Measurements from ENCODE around the gene OPCML. TPM values are rescaled to one million over a fixed set of nuclear protein-coding genes. Genes with fewer than 3 reads are reported as not detected.

OPCML gene
- total RNA-seq, 1 donor from 2014 or later: not detected

DNA sequence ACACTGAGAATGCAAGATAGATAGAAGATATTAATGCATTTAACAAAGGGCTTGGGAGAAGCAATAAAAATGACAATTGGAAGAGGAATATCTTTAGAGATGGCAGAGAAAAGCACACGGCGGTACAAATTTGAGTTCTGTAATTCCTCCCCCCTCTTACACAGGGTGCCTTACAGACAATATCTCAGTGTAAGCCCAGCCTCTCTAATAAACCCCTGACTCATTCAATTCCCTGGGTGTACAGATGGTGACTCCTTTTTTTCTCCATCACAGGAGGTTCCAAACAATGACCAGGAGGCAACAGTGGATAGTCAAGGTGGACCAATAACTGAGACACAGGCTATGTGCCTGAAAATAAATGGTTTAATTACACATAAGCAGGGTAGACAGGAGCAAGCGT is 598.6 kb downstream of the OPCML start:
- ChIA-PET POLR2A (no interaction called here), CTCF (no interaction called here)
- Mint-ChIP-seq H3K4me3 (no peak overlapping the region), H3K27ac (no peak overlapping the region), H3K9me3 (peaks cover 7% of the 10 kb centered on the region), H3K4me1 (no peaks in the 10 kb centered on the region), H3K36me3 (ENCODE audit: low read depth) (no peaks in the 10 kb centered on the region), H3K27me3 (no peaks in the 10 kb centered on the region)
- no peak for TF ChIP-seq CTCF (IDR thresholded peaks at IDR 0.05)
- no peak for ATAC-seq (ENCODE audit: low read depth)
- intact Hi-C loops (cut with micrococcal nuclease): no loop called here
- DNase-seq: no peak

GRCh38 chr11:132925825-132926469 is 606.4 kb downstream of the OPCML start:
- no peak overlapping the region for H3K4me3 Mint-ChIP-seq
- H3K36me3 Mint-ChIP-seq (ENCODE audit: low read depth): no peaks in the 10 kb centered on the region
- H3K27ac Mint-ChIP-seq: no peak overlapping the region
- H3K4me1 Mint-ChIP-seq: no peaks in the 10 kb centered on the region
- ChIA-PET POLR2A (no interaction called here), CTCF (no interaction called here)
- peaks cover 7% of the 10 kb centered on the region for H3K9me3 Mint-ChIP-seq
- ATAC-seq (ENCODE audit: low read depth) (no peak), DNase-seq (no peak)
- no peaks in the 10 kb centered on the region for H3K27me3 Mint-ChIP-seq
- TF ChIP-seq CTCF (IDR thresholded peaks at IDR 0.05): no peak
- intact Hi-C loops (cut with micrococcal nuclease): no loop called here

DNA sequence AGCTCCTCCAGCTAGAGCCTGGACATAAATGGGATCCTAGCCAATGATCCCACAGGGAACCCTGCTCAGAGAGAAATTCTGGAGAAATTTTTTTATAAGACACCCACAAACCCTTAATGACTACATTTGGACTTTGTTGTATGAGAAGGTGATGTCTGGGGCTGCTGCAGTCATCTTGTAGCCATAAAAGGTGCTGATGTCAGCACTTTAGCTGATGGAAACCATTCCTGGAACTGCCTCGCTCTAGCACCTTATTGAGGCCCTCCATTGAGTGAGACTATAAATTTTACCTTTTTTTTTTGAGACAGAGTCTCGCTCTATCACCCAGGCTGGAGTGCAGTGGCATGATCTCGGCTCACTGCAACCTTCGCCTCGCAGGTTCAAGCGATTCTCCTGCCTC is 610.7 kb downstream of the OPCML start:
- Mint-ChIP-seq H3K9me3 (no peaks in the 10 kb centered on the region), H3K27ac (no peak overlapping the region), H3K4me3 (no peak overlapping the region), H3K36me3 (ENCODE audit: low read depth) (no peaks in the 10 kb centered on the region), H3K27me3 (no peaks in the 10 kb centered on the region), H3K4me1 (no peaks in the 10 kb centered on the region)
- intact Hi-C loops (cut with micrococcal nuclease): no loop called here
- no peak for DNase-seq
- no peak for TF ChIP-seq CTCF (IDR thresholded peaks at IDR 0.05)
- ChIA-PET CTCF (no interaction called here), POLR2A (no interaction called here)
- no peak for ATAC-seq (ENCODE audit: low read depth)

DNA sequence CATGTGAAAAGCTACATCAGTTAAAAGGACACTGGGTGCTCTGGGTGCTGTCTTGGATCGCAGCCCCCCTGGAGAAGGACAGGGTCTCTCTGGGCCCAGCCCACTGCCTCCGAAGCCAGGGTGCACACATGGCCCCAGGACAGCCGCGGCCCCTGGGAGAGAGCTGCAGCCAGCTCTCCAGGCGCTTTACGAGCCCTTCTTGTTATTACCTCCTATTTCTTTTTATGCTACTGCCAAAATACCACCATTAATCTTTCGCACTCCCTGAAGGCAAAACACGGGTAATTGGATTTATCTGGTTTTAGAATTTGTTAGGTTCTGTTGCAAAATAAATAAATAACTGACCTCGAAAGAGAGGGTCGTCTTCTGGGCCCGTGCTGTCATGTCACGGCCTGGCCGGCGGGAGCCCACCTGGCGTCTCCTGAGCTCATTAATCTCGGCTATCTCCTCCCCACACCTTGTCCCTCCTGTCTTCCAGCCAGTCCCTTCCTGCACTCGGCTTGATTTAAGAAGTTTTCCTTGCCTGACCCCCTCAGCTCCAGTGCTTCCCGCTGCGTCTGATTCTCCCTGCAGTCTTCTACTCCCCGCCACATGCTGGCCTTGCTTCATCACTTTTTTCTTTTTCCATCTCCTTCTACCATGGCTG is 611.7 kb downstream of the OPCML start:
- ChIA-PET CTCF (no interaction called here), POLR2A (no interaction called here)
- Mint-ChIP-seq H3K9me3 (no peaks in the 10 kb centered on the region), H3K4me1 (no peaks in the 10 kb centered on the region), H3K36me3 (ENCODE audit: low read depth) (no peaks in the 10 kb centered on the region), H3K27me3 (no peaks in the 10 kb centered on the region), H3K27ac (no peak overlapping the region), H3K4me3 (no peak overlapping the region)
- DNase-seq (no peak), ATAC-seq (ENCODE audit: low read depth) (no peak)
- no peak for TF ChIP-seq CTCF (IDR thresholded peaks at IDR 0.05)
- intact Hi-C loops (cut with micrococcal nuclease): no loop called here

GRCh38 chr11:132914600-132914999 is 617.7 kb downstream of the OPCML start:
- H3K9me3 Mint-ChIP-seq: no peaks in the 10 kb centered on the region
- no peak overlapping the region for H3K4me3 Mint-ChIP-seq
- H3K36me3 Mint-ChIP-seq (ENCODE audit: low read depth): no peaks in the 10 kb centered on the region
- H3K27ac Mint-ChIP-seq: no peak overlapping the region
- no peaks in the 10 kb centered on the region for H3K27me3 Mint-ChIP-seq
- no peak for TF ChIP-seq CTCF (IDR thresholded peaks at IDR 0.05)
- ChIA-PET CTCF (no interaction called here), POLR2A (no interaction called here)
- no peaks in the 10 kb centered on the region for H3K4me1 Mint-ChIP-seq
- intact Hi-C loops (cut with micrococcal nuclease): no loop called here
- ATAC-seq (ENCODE audit: low read depth) (no peak), DNase-seq (no peak)

Data from activated B cell treated with CpG ODN at 0.5 μM for 24 hours (primary cell).